GM21576 (cell line): ENCODE results near the gene CCDC13.

Experiments
- ATAC-seq: cut with Tn5 transposase; IDR thresholded peaks from one replicate; pipeline ENCODE4 v1.9.1; 2021; ENCODE audit warnings: mild to moderate bottlenecking, moderate library complexity; ENCODE audit not compliant: unreplicated experiment

Gene CCDC13

DNA sequence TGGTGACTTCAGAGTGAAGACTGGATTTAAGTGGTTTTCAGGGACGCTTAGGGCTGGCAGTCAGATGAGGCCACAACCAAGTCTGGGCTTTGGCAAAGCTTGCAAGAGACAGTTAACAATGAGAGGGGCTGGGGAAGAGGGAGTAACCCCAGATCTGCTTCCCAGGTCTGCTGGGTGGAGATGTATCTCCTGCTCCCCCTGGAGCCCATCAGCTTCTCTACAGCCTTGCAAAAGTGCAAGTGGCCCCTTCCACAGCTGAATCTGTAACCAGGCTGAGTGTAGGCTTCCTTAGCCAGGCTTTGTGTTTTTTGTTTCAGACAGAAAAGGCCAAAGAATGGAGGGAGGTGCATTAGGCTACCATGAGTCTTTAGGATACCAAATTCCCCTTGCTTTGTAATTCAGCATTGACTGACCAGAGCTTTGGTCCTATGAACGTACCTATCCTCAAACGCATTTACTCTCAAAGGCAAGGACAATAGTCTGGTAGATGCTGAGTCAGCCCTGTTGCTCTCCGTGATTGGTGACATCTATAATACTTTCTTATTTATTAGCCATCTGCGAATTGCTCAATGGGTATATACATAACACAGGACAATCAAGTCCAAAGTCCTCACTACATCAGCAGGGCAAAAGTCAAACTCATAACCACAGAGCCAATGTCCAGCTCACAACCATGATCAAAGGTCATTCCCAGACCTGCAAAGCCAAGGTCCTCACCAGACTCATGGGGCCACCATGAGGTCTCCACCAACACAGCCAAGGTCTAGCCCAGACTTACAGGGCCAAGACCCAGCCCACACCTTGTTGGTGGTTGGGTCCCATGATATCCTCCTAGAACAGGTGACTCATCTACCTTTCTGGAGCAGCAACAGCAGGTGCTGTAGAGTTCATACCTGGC lies 17.1 kb downstream of the CCDC13 start:
- no peak for ATAC-seq

GRCh38 chr3:42753757-42754156 lies 19.3 kb downstream of the CCDC13 start:
- no peak for ATAC-seq

GRCh38 chr3:42752961-42753360 lies 20.1 kb downstream of the CCDC13 start:
- ATAC-seq, result no peak

DNA sequence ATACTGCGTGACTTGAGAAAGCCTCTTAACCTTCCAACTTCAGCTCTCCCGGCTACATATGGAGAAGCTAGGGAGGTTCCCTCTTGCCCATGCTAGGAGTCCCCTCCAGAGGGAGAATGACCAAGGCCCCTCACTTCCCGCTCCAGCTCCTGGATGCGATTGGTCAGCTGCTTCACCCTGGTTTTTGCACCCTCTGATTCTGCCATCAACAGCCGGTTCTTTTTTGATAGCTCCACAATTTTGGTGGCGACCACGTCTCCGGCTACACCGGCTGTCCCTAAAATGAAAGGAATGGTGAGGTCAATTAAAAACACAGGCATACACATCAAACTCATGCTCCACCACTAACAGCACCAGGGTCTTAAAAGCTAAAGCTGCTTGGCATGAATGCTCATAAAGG lies 20.6 kb downstream of the CCDC13 start:
- ATAC-seq, result no peak

GRCh38 chr3:42751609-42752008 lies 21.4 kb downstream of the CCDC13 start:
- ATAC-seq, result no peak

DNA sequence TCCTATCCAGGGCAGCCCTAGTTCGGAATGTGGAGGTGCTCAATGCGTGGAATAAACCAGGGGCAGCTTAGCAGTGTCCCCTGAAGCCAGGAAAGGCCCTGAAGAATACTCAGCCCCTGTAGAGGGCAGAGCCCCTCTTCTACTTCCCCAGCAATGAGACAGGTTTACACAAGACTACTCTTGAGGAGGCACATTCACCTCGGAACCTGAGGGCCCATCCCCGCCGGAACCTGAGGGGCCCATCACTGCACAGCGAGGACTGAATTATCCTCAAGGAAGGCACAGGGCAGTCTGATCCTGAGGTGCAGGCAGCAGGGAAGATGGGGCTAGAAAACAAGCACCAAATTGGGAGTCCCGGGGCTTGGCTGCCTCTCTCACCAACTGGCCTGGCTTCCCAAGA lies 22.2 kb downstream of the CCDC13 start:
- no peak for ATAC-seq

DNA sequence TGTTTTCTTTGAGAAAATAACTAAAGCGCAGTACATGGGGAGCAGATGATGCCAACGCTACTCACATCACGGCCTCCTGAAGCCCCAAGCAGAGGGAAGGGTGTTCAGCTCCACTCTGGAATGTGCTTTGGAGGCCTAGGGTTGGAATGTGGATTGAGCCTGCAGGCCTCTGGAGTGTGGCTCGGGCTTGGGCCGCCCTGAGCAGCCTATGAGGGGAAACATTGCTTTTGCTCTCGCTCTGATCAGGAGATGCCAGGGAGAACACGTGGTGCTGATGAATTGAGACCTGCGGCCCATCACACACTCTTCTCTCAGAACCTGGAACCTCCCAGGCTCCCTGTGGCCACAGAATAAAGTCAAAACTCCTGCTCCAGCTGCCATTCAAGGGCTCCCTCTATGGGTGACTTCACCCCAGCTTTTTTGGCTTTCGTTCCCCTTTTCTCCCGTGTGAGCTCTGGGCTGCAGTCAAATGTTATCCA lies 23.3 kb downstream of the CCDC13 start:
- ATAC-seq, result no peak

DNA sequence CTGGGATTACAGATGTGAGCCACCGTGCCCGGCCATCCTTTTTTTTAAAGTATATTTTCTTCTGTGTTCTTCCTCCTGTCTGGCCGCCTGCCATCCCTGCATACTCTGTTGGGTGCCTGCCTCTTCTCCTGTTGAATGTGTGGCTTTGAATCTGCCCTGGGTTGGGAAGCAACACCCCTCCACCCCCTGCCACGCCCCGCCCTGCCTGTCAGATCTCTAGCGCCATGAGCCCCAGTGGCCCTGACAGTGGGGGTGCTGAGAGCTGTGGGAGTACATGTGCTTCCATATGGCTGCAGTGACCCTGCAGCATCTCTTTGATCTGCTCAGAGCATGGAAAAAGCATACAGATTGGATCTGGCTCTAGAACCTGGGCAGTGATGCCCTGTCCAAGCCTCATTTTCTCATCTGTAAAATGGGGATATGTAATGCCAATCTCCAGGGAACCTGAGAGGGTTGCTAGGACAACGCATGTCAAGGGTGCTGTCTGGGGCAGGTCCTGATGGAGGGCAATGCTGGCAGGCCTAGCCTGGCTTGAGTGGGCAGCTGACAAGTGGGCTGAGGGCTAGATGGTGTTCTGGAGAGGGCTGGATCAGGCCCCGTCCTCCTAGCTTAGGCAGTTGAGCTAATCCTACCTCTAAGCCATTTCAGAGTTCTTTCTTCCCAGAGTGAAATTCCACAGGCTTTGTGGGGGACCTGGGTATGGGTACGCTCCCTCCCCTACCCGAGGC lies 23.9 kb downstream of the CCDC13 start:
- ATAC-seq, result no peak

DNA sequence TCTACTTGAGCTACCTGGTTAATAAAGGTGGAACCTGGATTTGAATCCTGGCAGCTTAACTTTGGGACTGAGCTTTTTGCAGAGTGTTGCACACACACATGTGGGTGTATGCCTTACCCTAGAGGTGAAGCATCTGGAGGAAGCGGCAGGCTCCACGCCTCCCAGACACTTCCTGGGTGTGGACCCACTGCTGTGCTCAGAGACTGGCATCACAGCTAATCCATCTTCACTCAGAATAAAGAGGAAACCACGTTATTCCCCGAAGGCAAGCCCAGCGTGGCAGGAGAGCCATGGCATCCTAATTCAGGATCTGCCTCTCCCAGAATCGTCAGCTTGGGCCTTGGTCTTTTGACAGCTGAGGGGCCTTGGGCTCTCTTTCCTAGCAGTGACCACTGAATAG lies 25.5 kb downstream of the CCDC13 start:
- no peak for ATAC-seq

- no peak for ATAC-seq
Observed at GRCh38 chr3:42746455-42747450, 26.3 kb downstream of the CCDC13 start.

DNA sequence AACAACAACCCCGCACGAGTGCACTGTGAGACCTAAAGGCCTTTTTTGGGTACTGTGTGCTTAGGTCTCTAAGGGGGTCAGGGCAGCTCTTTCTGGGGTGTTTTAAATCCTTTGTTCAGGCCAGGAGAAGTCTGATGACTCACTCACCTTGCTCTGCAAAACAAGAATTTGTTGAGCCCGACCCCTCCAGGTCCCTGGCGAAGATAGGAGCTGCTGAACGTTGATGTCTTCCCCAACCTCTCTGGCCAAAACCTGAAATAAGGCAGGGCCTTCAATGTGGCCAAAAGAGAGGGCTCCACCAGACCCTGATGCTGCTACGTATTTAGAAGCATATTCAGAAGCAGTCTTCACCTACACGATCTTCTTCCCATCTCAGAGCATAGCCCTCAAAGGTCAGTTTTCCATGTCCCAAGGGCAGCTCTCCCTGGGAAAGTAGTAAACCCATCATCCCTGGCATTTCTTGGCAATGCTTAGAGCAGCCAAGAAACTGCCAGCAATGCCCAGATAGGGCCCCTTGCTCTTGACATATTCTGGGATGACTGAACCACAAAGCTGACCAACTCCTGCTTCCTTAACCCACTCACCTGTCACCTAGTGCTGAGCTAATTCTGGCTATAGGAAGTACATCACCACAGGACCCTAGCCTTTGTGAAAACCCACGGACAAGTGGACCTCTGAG lies 27.1 kb downstream of the CCDC13 start:
- no peak for ATAC-seq

DNA sequence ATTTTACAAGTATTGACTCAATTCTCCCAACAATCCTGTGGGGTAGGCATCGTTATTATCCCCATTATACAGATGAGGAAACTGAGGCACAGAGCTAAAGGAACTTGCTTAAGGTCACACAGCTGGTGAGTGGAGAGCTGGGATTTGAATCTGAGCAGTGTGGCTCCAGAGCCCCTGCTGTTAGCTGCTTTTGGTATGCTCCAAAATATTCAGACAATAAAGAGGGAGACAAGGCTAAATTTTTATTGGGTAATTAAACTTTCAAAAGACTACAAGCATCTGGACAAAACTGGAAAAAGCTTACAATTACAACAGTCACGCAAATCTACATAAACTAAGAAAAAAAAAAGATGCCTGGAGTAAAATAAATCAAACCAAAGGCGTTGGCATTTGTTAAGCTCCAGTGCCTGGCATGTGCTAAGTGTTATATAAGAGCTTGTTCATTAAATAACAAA lies 27.7 kb downstream of the CCDC13 start:
- no peak for ATAC-seq

DNA sequence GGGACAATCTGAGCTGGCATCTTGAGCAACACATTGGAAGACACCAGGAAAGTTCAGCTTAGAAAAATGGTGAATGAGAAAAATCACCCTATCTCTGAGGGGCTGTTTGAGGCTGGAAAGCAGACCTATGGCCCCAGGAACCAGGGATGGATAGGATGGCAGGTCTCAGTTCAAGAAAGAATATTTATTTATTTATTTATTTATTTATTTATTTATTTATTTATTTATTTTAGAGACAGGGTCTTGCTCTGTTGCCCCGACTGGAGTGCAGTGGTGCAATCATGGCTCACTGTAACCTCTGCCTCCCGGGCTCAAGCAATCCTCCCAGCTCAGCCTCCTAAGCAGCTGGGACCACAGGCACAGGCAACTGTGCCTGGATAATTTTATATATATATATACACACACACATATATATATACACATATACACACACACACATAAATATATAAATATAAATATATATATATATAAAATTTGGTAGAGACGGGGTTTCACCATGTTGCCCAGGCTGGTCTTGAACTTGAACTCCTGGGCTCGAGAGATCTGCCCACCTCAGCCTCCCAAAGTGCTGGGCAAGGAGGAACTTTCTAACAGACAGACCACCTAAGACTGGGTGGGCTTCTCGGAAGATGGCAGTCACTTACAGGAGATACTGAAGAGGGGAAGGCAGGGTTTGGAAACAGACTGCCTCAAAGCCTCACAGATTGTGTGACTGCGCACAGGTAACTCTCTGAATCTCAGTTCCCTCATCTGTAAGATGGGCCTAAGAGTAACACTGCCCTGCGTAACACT lies 29.7 kb downstream of the CCDC13 start:
- ATAC-seq, result no peak

DNA sequence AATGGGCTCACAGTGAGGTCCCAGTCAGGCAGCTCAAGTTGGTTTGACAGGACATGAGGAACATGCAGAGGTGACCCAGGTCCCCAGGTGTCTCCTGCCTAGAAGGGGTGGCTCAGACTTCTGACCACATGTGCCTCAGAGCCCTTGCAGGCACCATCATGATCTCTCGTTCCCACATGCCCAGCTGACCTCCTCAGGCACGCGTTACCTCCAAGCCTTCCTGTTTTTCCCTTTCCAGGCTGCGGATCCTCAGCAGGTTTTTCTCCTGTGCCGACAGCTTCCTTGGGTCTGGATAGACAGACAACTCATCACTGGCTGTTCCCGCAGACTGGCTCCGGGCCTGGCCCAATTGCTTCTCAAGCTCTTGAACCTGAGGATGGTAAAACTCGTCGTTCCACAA lies 30.4 kb downstream of the CCDC13 start:
- no peak for ATAC-seq

DNA sequence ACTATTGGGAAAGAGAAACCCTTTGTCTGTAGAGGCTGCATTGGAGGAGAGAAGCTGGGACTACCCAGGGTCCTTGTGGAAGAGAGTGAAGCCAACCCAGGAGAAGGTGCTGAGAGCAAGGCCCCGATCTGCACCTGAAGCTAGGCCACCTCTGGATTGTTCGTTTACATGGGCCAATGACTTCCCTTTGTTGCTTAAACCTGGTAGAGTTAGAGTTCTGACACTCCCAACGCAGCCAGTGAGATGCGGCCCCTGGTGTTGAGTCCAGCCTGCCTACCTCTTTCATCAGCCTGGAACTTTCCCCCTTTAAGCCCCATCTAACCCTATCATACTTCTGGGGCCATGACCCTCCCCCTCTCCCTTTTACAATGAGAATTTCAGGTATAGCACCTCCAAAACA lies 30.8 kb downstream of the CCDC13 start:
- no peak for ATAC-seq

- no peak for ATAC-seq
Observed at GRCh38 chr3:42741796-42742195, 31.3 kb downstream of the CCDC13 start.

DNA sequence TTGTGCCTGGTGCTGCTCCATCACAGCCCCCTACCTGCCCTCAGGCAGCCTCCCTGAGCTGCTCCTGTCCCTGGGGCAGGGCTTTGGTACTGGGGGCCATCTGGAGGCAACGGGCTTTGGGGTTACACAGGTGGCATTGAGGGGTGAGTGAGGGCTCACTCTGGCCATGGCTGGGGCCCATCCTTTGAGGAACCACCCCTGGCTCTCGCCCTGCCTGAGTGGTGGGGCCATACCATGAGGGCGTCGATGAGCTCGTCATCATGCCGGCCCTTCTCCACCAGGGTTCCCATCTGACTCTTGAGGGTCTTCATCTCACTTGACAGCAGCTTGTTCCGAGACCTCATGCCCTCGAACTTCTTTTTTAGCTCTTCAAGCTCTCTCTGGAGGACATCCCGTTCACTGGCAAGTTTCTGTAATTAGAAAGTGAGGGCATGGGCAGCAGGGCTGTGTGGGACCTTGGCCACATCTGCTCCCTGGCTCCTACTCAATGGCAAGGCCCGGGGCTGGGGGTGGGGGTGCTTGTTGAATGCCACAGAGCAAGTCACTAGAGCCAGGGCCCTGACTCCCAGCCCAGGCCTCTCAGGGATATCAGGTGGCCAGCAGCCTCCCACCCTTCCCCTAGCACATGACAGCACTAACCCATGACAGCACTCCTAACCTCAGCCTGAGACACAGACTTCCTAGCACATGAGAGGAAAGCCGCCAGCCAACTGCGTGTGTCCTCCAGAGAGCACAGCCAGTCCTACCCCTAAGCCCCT lies 33.5 kb downstream of the CCDC13 start:
- no peak for ATAC-seq

GRCh38 chr3:42736531-42736930 lies 36.5 kb downstream of the CCDC13 start:
- ATAC-seq, result no peak

- ATAC-seq, result no peak
Observed at GRCh38 chr3:42736081-42736480, 37.0 kb downstream of the CCDC13 start.
